Liver (tissue), 9 donors: Measurements from ENCODE around the gene ITPKA. TPM values are rescaled to one million over a fixed set of nuclear protein-coding genes. Genes with fewer than 3 reads are reported as not detected.

ENCODE experiments used
- DNase-seq: peaks from one replicate; pipeline ENCODE4 v3.0.0-alpha.2; 2017; ENCODE audit warnings: low spot score
- H3K27ac ChIP-seq, 2 donors: one replicate each; pipeline ENCODE4 v1.7.0; 2013; ENCODE audit warnings: inconsistent platforms in 2 of 2, low read length in 2 of 2, control low read depth in 1 of 2, low read depth in 1 of 2, mild to moderate bottlenecking in 1 of 2
- H3K27me3 ChIP-seq, 4 donors: one replicate each; pipeline versions ENCODE4 v1.6.1 to v1.7.0; 2013; ENCODE audit warnings: low read length in 3 of 4, inconsistent platforms in 1 of 4, mild to moderate bottlenecking in 1 of 4, moderate library complexity in 1 of 4; ENCODE audit not compliant: control insufficient read depth in 4 of 4, insufficient read depth in 4 of 4
- H3K36me3 ChIP-seq, 4 donors: one replicate each; pipeline versions ENCODE4 v1.6.1 to v1.7.0; 2013; ENCODE audit warnings: low read length in 3 of 4, mild to moderate bottlenecking in 3 of 4, low read depth in 1 of 4, moderate library complexity in 1 of 4; ENCODE audit not compliant: control insufficient read depth in 4 of 4, insufficient read depth in 3 of 4
- H3K4me1 ChIP-seq, 4 donors: one replicate each; pipeline versions ENCODE4 v1.6.1 to v1.7.0; 2013; ENCODE audit warnings: low read length in 3 of 4, mild to moderate bottlenecking in 3 of 4, moderate library complexity in 1 of 4; ENCODE audit not compliant: control insufficient read depth in 4 of 4, insufficient read depth in 4 of 4
- H3K4me3 ChIP-seq, 3 donors: one replicate each; pipeline versions ENCODE4 v1.6.1 to v1.7.0; 2013; ENCODE audit warnings: low read length in 3 of 3, control low read depth in 1 of 3, low read depth in 1 of 3, mild to moderate bottlenecking in 1 of 3
- H3K9ac ChIP-seq, 2 donors: one replicate each; pipeline ENCODE4 v1.7.0; 2013; ENCODE audit warnings: low read length in 2 of 2, mild to moderate bottlenecking in 2 of 2, moderate library complexity in 2 of 2, control low read depth in 1 of 2, low read depth in 1 of 2
- H3K9me3 ChIP-seq, 4 donors: one replicate each; pipeline versions ENCODE4 v1.6.1 to v1.7.0; 2013; ENCODE audit warnings: low read length in 3 of 4; ENCODE audit not compliant: control insufficient read depth in 4 of 4
- EGR1 ChIP-seq, 2 donors: IDR thresholded peaks; 2 replicates each; pipeline ENCODE4 v1.6.1; 2016 to 2018; ENCODE audit warnings: antibody characterized with exemption in 2 of 2, low read depth in 2 of 2
- FOXA1 ChIP-seq: IDR thresholded peaks from 2 replicates; pipeline ENCODE4 v1.6.1; 2016; ENCODE audit warnings: antibody characterized with exemption
- FOXA2 ChIP-seq: IDR thresholded peaks from 2 replicates; pipeline ENCODE4 v1.6.1; 2016; ENCODE audit warnings: antibody characterized with exemption
- GABPA ChIP-seq, 2 donors: IDR thresholded peaks in 1 of 2; conservative IDR thresholded peaks in 1 of 2; 2 replicates each; pipeline ENCODE4 v1.6.1; 2016; ENCODE audit warnings: antibody characterized with exemption in 2 of 2, mild to moderate bottlenecking in 1 of 2, moderate library complexity in 1 of 2
- HNF4A ChIP-seq, 2 donors: conservative IDR thresholded peaks; 2 replicates each; pipeline ENCODE4 v1.6.1; 2016; ENCODE audit warnings: antibody characterized with exemption in 2 of 2, mild to moderate bottlenecking in 2 of 2
- HNF4G ChIP-seq: IDR thresholded peaks from 2 replicates; pipeline ENCODE4 v1.6.1; 2016; ENCODE audit warnings: antibody characterized with exemption
- JUND ChIP-seq, 2 donors: IDR thresholded peaks; 2 replicates each; pipeline ENCODE4 v1.6.1; 2016; ENCODE audit warnings: antibody characterized with exemption in 2 of 2
- NR2F2 ChIP-seq: IDR thresholded peaks from 2 replicates; pipeline ENCODE4 v1.6.1; 2016; ENCODE audit warnings: antibody characterized with exemption
- RAD21 ChIP-seq, 2 donors: IDR thresholded peaks; 2 replicates each; pipeline ENCODE4 v1.6.1; 2016; ENCODE audit warnings: antibody characterized with exemption in 2 of 2, mild to moderate bottlenecking in 2 of 2
- RXRA ChIP-seq, 2 donors: IDR thresholded peaks; 2 replicates each; pipeline ENCODE4 v1.6.1; 2017 to 2018; ENCODE audit warnings: antibody characterized with exemption in 2 of 2, mild to moderate bottlenecking in 1 of 2
- SP1 ChIP-seq: IDR thresholded peaks from 2 replicates; pipeline ENCODE4 v1.6.1; 2018; ENCODE audit warnings: antibody characterized with exemption, mild to moderate bottlenecking
- TAF1 ChIP-seq: conservative IDR thresholded peaks from 2 replicates; pipeline ENCODE4 v1.6.1; 2016; ENCODE audit warnings: antibody characterized with exemption, mild to moderate bottlenecking
- YY1 ChIP-seq: IDR thresholded peaks from 2 replicates; pipeline ENCODE4 v1.6.1; 2016; ENCODE audit warnings: antibody characterized with exemption, mild to moderate bottlenecking
- WGBS: extraction: QIAGEN DNeasy Blood & Tissue Kit; methylation state at CpG from one replicate; pipeline ENCODE4 v1.1.7; 2013; 5-methylcytosine and 5-hydroxymethylcytosine counted together
- polyA plus RNA-seq, 2 donors: library from polyadenylated mRNA; stranded (reverse) in 1 of 2; unstranded in 1 of 2; fragments of 200-250 nt in 1 of 2; fragments of >200 nt in 1 of 2; fragmentation: Nextera tagmentation in 1 of 2; extraction: Ambion mirVana in 1 of 2; gene quantifications; one replicate each; pipeline versions ENCODE4 v1.2.1 to v1.2.3, GENCODE V29; 2013 to 2015
- total RNA-seq, 2 donors: library from RNA; depleted of rRNA; stranded (reverse); fragments of >200 nt; gene quantifications; one replicate each; pipeline ENCODE4 v1.2.3, GENCODE V29; 2014
- TF ChIP-seq, protein P1 (sequence below): IDR thresholded peaks from 2 replicates; pipeline ENCODE4 v1.6.1; 2016; ENCODE audit warnings: antibody characterized with exemption, mild to moderate bottlenecking
- TF ChIP-seq, protein P2 (sequence below): IDR thresholded peaks from 2 replicates; pipeline ENCODE4 v1.6.1; 2016; ENCODE audit warnings: antibody characterized with exemption
- TF ChIP-seq, protein P3 (sequence below): IDR thresholded peaks from 2 replicates; pipeline ENCODE4 v1.6.1; 2016; ENCODE audit warnings: antibody characterized with exemption
- TF ChIP-seq, protein P4 (sequence below): IDR thresholded peaks from 2 replicates; pipeline ENCODE4 v1.6.1; 2016; ENCODE audit warnings: antibody characterized with exemption
- TF ChIP-seq, protein P5 (sequence below): fragments of 150-350 bp; IDR thresholded peaks from 2 replicates; pipeline ENCODE4 v1.5.1; 2017; ENCODE audit warnings: improper control_type of control experiment, low read depth, low read length; ENCODE audit not compliant: missing input control
- donor health status: healthy.
- donor health status: healthy.
- donor health status: healthy.
- donor health status: healthy.
- donor health status: healthy.

ITPKA gene
- total and polyA plus RNA-seq, 4 donors, result 0.36 to 2.4 (median 1.2) TPM

DNA sequence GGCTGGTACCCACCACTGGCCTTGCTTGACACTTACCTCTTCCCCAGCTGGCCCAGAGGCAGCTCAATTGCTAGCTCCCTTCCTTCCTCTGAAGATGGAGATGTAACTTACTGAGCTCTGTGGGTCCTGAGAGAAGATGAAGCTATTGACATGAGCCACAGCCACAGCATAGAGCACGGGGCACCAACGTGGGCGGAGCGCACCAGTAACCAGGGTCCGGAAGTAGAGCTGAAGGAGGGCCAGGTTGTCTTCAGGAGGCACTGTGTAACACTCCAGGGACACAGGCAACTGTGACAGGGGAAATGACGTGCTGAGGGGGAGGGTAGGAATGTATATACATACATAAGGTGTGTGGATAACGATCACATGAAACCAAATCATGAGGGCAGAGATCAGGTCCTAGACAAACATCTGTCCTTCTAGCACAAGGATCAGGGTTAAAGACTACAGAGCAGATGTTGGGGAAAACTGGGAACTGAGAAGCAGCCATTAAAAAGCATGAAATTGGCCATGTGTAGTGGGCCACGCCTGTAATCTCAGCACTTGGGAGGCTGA lies 24.3 kb downstream of the ITPKA start:
- peaks cover 0 to 17% (median 6%) of the 10 kb centered on the region in 4 donors for H3K36me3 ChIP-seq

More for the DNA sequence above, 24.3 kb downstream of the ITPKA start:
- no peak overlapping the region for H3K4me3 ChIP-seq
- H3K9me3 ChIP-seq, result no peaks in the 10 kb centered on the region
- TF ChIP-seq, protein P1, sequence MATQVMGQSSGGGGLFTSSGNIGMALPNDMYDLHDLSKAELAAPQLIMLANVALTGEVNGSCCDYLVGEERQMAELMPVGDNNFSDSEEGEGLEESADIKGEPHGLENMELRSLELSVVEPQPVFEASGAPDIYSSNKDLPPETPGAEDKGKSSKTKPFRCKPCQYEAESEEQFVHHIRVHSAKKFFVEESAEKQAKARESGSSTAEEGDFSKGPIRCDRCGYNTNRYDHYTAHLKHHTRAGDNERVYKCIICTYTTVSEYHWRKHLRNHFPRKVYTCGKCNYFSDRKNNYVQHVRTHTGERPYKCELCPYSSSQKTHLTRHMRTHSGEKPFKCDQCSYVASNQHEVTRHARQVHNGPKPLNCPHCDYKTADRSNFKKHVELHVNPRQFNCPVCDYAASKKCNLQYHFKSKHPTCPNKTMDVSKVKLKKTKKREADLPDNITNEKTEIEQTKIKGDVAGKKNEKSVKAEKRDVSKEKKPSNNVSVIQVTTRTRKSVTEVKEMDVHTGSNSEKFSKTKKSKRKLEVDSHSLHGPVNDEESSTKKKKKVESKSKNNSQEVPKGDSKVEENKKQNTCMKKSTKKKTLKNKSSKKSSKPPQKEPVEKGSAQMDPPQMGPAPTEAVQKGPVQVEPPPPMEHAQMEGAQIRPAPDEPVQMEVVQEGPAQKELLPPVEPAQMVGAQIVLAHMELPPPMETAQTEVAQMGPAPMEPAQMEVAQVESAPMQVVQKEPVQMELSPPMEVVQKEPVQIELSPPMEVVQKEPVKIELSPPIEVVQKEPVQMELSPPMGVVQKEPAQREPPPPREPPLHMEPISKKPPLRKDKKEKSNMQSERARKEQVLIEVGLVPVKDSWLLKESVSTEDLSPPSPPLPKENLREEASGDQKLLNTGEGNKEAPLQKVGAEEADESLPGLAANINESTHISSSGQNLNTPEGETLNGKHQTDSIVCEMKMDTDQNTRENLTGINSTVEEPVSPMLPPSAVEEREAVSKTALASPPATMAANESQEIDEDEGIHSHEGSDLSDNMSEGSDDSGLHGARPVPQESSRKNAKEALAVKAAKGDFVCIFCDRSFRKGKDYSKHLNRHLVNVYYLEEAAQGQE, result no peak
- TF ChIP-seq RAD21 (IDR thresholded peaks at IDR 0.05) (no peak), YY1 (no peak), SP1 (no peak), GABPA (IDR thresholded peaks at IDR 0.05 in 1 of 2, conservative IDR thresholded peaks at IDR 0.05 in 1 of 2) (no peak), HNF4G (no peak), NR2F2 (no peak), FOXA1 (no peak), FOXA2 (no peak), RXRA (IDR thresholded peaks at IDR 0.05) (no peak), TAF1 (no peak), JUND (IDR thresholded peaks at IDR 0.05) (no peak), EGR1 (IDR thresholded peaks at IDR 0.05; ENCODE audit: low read depth in 2 of 2) (no peak), HNF4A (conservative IDR thresholded peaks at IDR 0.05) (no peak)
- TF ChIP-seq, protein P2, sequence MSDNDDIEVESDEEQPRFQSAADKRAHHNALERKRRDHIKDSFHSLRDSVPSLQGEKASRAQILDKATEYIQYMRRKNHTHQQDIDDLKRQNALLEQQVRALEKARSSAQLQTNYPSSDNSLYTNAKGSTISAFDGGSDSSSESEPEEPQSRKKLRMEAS, result no peak
- TF ChIP-seq, protein P3, sequence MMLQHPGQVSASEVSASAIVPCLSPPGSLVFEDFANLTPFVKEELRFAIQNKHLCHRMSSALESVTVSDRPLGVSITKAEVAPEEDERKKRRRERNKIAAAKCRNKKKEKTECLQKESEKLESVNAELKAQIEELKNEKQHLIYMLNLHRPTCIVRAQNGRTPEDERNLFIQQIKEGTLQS, result no peak
- TF ChIP-seq, protein P4, sequence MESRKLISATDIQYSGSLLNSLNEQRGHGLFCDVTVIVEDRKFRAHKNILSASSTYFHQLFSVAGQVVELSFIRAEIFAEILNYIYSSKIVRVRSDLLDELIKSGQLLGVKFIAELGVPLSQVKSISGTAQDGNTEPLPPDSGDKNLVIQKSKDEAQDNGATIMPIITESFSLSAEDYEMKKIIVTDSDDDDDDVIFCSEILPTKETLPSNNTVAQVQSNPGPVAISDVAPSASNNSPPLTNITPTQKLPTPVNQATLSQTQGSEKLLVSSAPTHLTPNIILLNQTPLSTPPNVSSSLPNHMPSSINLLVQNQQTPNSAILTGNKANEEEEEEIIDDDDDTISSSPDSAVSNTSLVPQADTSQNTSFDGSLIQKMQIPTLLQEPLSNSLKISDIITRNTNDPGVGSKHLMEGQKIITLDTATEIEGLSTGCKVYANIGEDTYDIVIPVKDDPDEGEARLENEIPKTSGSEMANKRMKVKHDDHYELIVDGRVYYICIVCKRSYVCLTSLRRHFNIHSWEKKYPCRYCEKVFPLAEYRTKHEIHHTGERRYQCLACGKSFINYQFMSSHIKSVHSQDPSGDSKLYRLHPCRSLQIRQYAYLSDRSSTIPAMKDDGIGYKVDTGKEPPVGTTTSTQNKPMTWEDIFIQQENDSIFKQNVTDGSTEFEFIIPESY, result no peak
- TF ChIP-seq, protein P5, sequence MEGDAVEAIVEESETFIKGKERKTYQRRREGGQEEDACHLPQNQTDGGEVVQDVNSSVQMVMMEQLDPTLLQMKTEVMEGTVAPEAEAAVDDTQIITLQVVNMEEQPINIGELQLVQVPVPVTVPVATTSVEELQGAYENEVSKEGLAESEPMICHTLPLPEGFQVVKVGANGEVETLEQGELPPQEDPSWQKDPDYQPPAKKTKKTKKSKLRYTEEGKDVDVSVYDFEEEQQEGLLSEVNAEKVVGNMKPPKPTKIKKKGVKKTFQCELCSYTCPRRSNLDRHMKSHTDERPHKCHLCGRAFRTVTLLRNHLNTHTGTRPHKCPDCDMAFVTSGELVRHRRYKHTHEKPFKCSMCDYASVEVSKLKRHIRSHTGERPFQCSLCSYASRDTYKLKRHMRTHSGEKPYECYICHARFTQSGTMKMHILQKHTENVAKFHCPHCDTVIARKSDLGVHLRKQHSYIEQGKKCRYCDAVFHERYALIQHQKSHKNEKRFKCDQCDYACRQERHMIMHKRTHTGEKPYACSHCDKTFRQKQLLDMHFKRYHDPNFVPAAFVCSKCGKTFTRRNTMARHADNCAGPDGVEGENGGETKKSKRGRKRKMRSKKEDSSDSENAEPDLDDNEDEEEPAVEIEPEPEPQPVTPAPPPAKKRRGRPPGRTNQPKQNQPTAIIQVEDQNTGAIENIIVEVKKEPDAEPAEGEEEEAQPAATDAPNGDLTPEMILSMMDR, result no peak
- H3K27me3 ChIP-seq, result no peaks in the 10 kb centered on the region
- H3K27ac ChIP-seq, result no peak overlapping the region
- peaks cover 0 to 6% (median 4%) of the 10 kb centered on the region in 4 donors for H3K4me1 ChIP-seq
- WGBS, result 96% methylated on average over 8 of the region's 8 CpGs
- no peak for DNase-seq
- H3K9ac ChIP-seq, result no peak overlapping the region
